Measurements from ENCODE around the gene TMTC1.
A peak's percentile ranks its signal among the peaks of the same experiment; 100 is the strongest.

The TMTC1 gene

GRCh38 chr12:29719381-29719780, 64.4 kb downstream of the TMTC1 start:
- DNase-seq (ENCODE audit: extremely low spot score, insufficient read length, low read depth), result no peak

GRCh38 chr12:29717540-29718100, 66.1 kb downstream of the TMTC1 start:
- FAIRE-seq, result no peak
- no peak for DNase-seq (ENCODE audit: extremely low spot score, insufficient read length, low read depth)

More at GRCh38 chr12:29719381-29719780, 64.4 kb downstream of the TMTC1 start:
- FAIRE-seq, result no peak

GRCh38 chr12:29714966-29715365, 68.8 kb downstream of the TMTC1 start:
- no peak for FAIRE-seq
- DNase-seq (ENCODE audit: extremely low spot score, insufficient read length, low read depth), result no peak

GRCh38 chr12:29713729-29714128, 70.0 kb downstream of the TMTC1 start:
- no peak for FAIRE-seq
- DNase-seq (ENCODE audit: extremely low spot score, insufficient read length, low read depth), result no peak

- FAIRE-seq (no peak), DNase-seq (ENCODE audit: extremely low spot score, insufficient read length, low read depth) (no peak)
Observed at GRCh38 chr12:29711381-29711780, 72.4 kb downstream of the TMTC1 start.

GRCh38 chr12:29710104-29710503, 73.6 kb downstream of the TMTC1 start:
- no peak for FAIRE-seq
- no peak for DNase-seq (ENCODE audit: extremely low spot score, insufficient read length, low read depth)

- no peak for DNase-seq (ENCODE audit: extremely low spot score, insufficient read length, low read depth)
Observed at GRCh38 chr12:29709496-29710040, 74.2 kb downstream of the TMTC1 start.

GRCh38 chr12:29709054-29709453, 74.7 kb downstream of the TMTC1 start:
- FAIRE-seq (no peak), DNase-seq (ENCODE audit: extremely low spot score, insufficient read length, low read depth) (no peak)

More at GRCh38 chr12:29709496-29710040, 74.2 kb downstream of the TMTC1 start:
- FAIRE-seq, result no peak

- no peak for FAIRE-seq
- DNase-seq (ENCODE audit: extremely low spot score, insufficient read length, low read depth), result no peak
Observed at GRCh38 chr12:29707846-29708245, 75.9 kb downstream of the TMTC1 start.

GRCh38 chr12:29706311-29706710, 77.4 kb downstream of the TMTC1 start:
- FAIRE-seq (no peak), DNase-seq (ENCODE audit: extremely low spot score, insufficient read length, low read depth) (no peak)

- DNase-seq (ENCODE audit: extremely low spot score, insufficient read length, low read depth) (no peak), FAIRE-seq (no peak)
Observed at GRCh38 chr12:29703528-29703927, 80.2 kb downstream of the TMTC1 start.

GRCh38 chr12:29702972-29703371, 80.8 kb downstream of the TMTC1 start:
- DNase-seq (ENCODE audit: extremely low spot score, insufficient read length, low read depth) (no peak), FAIRE-seq (no peak)

GRCh38 chr12:29702222-29702621, 81.5 kb downstream of the TMTC1 start:
- no peak for DNase-seq (ENCODE audit: extremely low spot score, insufficient read length, low read depth)
- FAIRE-seq, result no peak

- no peak for DNase-seq (ENCODE audit: extremely low spot score, insufficient read length, low read depth)
- FAIRE-seq, result no peak
Observed at GRCh38 chr12:29700761-29701481, 82.8 kb downstream of the TMTC1 start.

- DNase-seq (ENCODE audit: extremely low spot score, insufficient read length, low read depth), result no peak
- no peak for FAIRE-seq
Observed at GRCh38 chr12:29698756-29699155, 85.0 kb downstream of the TMTC1 start.

- FAIRE-seq (no peak), DNase-seq (ENCODE audit: extremely low spot score, insufficient read length, low read depth) (no peak)
Observed at GRCh38 chr12:29695800-29696199, 87.9 kb downstream of the TMTC1 start.

- no peak for FAIRE-seq
- DNase-seq (ENCODE audit: extremely low spot score, insufficient read length, low read depth), result no peak
Observed at GRCh38 chr12:29695026-29695425, 88.7 kb downstream of the TMTC1 start.

- no peak for DNase-seq (ENCODE audit: extremely low spot score, insufficient read length, low read depth)
- no peak for FAIRE-seq
Observed at GRCh38 chr12:29694002-29694401, 89.7 kb downstream of the TMTC1 start.

- FAIRE-seq (no peak), DNase-seq (ENCODE audit: extremely low spot score, insufficient read length, low read depth) (no peak)
Observed at GRCh38 chr12:29692237-29692636, 91.5 kb downstream of the TMTC1 start.

GRCh38 chr12:29691161-29691854, 92.4 kb downstream of the TMTC1 start:
- DNase-seq (ENCODE audit: extremely low spot score, insufficient read length, low read depth), result no peak
- peak; percentile 15 for FAIRE-seq

GRCh38 chr12:29690728-29691127, 93.0 kb downstream of the TMTC1 start:
- DNase-seq (ENCODE audit: extremely low spot score, insufficient read length, low read depth), result no peak
- no peak for FAIRE-seq

Measured in GM18507 (cell line).